Neural cell (in vitro differentiated cells): ENCODE results near the gene REEP5.

Experiments
- CTCF ChIP-seq: fragments of 450-650 bp; IDR thresholded peaks from 2 replicates; pipeline ENCODE4 v1.5.1; 2014; ENCODE audit warnings: antibody characterized with exemption, mild to moderate bottlenecking, moderate library complexity; ENCODE audit not compliant: poor library complexity, severe bottlenecking
- EP300 ChIP-seq: fragments of 450-650 bp; conservative IDR thresholded peaks from 2 replicates; pipeline ENCODE4 v1.6.1; 2014; ENCODE audit warnings: antibody characterized with exemption, mild to moderate bottlenecking, moderate library complexity; ENCODE audit not compliant: poor library complexity, severe bottlenecking
- EZH2 ChIP-seq: fragments of 200-600, 300-800 bp; shearing (Covaris generic), sonication (generic); IDR thresholded peaks from 2 replicates; pipeline ENCODE4 v1.6.1; 2014; ENCODE audit warnings: antibody characterized with exemption, low read length, borderline replicate concordance, mild to moderate bottlenecking; ENCODE audit not compliant: insufficient read depth, poor library complexity, severe bottlenecking
- MXI1 ChIP-seq: fragments of 450-650 bp; conservative IDR thresholded peaks from 2 replicates; pipeline ENCODE4 v1.6.1; 2014; ENCODE audit warnings: antibody characterized with exemption, mild to moderate bottlenecking; ENCODE audit not compliant: poor library complexity, severe bottlenecking
- RAD21 ChIP-seq: fragments of 450-650 bp; conservative IDR thresholded peaks from 2 replicates; pipeline ENCODE4 v1.6.1; 2014; ENCODE audit warnings: antibody characterized with exemption, mild to moderate bottlenecking, moderate library complexity
- REST ChIP-seq: IDR thresholded peaks from 2 replicates; pipeline ENCODE4 v1.6.1; 2012; ENCODE audit warnings: borderline replicate concordance
- TAF1 ChIP-seq: IDR thresholded peaks from 2 replicates; pipeline ENCODE4 v1.6.1; 2012; ENCODE audit warnings: low read depth

- no peak for TF ChIP-seq EZH2
- TF ChIP-seq CTCF, result no peak
- no peak for TF ChIP-seq TAF1
- TF ChIP-seq RAD21, result no peak
- no peak for TF ChIP-seq MXI1
- no peak for TF ChIP-seq REST
- no peak for TF ChIP-seq EP300
Measured at GRCh38 chr5:112866739-112867138, 55.3 kb downstream of the REEP5 start.
